ENCODE results near the gene NEDD9. TPM values are rescaled to one million over a fixed set of nuclear protein-coding genes. Genes with fewer than 3 reads are reported as not detected.

Gene NEDD9
- total RNA-seq, 1 donor, result 29.8 TPM

- H3K4me3 ChIP-seq (ENCODE audit: low read depth, low read length), result no peak overlapping the region
- peak; percentile 21 for DNase-seq (ENCODE audit: low read depth)
- TF ChIP-seq, protein P1, sequence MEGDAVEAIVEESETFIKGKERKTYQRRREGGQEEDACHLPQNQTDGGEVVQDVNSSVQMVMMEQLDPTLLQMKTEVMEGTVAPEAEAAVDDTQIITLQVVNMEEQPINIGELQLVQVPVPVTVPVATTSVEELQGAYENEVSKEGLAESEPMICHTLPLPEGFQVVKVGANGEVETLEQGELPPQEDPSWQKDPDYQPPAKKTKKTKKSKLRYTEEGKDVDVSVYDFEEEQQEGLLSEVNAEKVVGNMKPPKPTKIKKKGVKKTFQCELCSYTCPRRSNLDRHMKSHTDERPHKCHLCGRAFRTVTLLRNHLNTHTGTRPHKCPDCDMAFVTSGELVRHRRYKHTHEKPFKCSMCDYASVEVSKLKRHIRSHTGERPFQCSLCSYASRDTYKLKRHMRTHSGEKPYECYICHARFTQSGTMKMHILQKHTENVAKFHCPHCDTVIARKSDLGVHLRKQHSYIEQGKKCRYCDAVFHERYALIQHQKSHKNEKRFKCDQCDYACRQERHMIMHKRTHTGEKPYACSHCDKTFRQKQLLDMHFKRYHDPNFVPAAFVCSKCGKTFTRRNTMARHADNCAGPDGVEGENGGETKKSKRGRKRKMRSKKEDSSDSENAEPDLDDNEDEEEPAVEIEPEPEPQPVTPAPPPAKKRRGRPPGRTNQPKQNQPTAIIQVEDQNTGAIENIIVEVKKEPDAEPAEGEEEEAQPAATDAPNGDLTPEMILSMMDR (IDR thresholded peaks at IDR 0.05; ENCODE audit: insufficient read depth, low read depth, low read length), result no peak
These were observed 92.4 kb downstream of the NEDD9 start for GRCh38 chr6:11140056-11140455.

- TF ChIP-seq, protein P1 (IDR thresholded peaks at IDR 0.05; ENCODE audit: insufficient read depth, low read depth, low read length), result no peak
- peak; percentile 29 for DNase-seq (ENCODE audit: low read depth)
- H3K4me3 ChIP-seq (ENCODE audit: low read depth, low read length), result no peak overlapping the region
These were observed 93.2 kb downstream of the NEDD9 start for GRCh38 chr6:11139051-11139960.

DNA sequence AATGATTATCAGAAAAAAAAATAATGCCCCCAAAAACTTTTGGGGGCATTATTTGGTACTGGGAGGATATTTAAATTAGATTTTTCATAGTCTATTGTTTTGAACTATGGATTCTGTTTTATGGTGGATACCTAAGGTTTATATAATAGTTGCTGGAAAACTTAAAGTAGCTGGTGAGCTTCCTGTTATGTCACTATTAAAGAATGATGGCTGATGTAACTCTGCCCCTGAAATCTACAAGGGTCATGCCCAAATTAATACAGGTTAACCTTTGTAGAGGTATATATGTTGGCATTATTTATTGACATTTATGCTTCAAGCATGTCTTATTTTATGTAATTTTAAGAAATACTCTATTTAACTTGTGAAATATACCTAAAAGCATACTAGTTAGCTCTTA, 95.7 kb downstream of the NEDD9 start:
- DNase-seq (ENCODE audit: low read depth), result no peak
- TF ChIP-seq, protein P1 (IDR thresholded peaks at IDR 0.05; ENCODE audit: insufficient read depth, low read depth, low read length), result no peak
- H3K4me3 ChIP-seq (ENCODE audit: low read depth, low read length), result no peak overlapping the region

Small RNA genes lying within 50 kb of the gene (small RNA-seq; reads per million reads assigned to genes)
- gene AL136139.1, result not detected

Other genes starting within 250 kb of the NEDD9 start
- 1.6 and 2.6 TPM in 2 replicates for gene ELOVL2, start 188.4 kb downstream of the NEDD9 start, total RNA-seq
- gene SMIM13, start 138.8 kb downstream of the NEDD9 start, total RNA-seq, result 10.3 and 15.5 TPM in 2 replicates
- not detected in 2 replicates for gene ERVFRD-1, start 120.9 kb downstream of the NEDD9 start, total RNA-seq